HG03135 (cell line): ENCODE measurements around the gene NEDD4L.

Source experiments
- ATAC-seq: cut with Tn5 transposase; IDR thresholded peaks from one replicate; pipeline ENCODE4 v1.9.1; 2021; ENCODE audit warnings: mild to moderate bottlenecking, moderate library complexity; ENCODE audit not compliant: unreplicated experiment

NEDD4L gene

DNA sequence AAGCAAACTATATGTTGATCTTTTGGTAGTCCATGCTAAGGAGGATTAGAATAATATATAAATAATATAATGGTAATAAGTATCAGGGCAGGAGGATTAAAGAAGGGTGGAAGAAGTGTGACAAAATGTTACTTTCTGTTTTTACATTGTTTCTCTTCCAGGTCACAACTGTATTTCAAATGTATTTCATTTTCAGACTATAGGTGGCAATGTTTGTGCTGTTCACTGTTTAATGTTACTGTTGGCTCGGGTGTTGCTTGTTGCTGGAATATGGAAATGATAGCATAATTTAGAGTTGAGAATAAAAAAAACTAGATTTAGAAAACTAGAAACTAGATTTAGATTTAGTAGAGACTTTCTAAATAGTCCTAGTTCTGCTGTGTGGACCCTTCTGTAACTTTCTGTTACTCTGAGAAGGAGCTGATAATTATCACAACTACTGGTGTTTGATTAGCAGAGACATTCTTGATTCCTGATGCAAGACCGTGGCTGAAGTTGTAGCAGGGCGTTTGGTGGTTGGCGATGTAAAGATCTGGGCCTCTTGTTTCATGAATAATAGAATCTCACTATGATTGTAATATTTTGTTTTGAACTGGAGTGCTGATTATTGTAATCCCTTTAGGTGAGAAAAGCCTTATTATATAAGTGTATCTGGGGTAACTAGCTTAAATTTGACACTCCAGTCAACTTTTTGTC is 7.9 kb downstream of the NEDD4L start:
- peak; percentile 73 for ATAC-seq

DNA sequence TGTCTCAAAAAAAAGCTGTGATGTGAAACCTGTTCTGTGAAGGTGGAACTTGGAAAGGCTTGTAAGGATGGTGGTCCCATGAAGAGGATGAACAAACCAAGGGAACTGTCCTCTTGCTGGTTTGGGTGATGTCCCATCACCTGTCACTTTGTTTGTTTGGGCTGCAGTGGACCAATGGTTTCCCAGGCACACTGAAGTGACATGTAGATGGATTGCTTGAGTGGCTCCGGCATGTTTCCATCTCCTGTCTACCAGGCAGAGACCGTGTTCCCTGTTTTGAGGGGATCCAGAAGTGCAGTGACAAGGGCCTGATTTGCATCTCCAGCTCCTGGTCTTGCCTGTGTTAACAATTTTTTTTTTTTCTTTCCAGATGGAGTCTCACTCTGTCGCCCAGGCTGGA is 8.9 kb downstream of the NEDD4L start:
- no peak for ATAC-seq

GRCh38 chr18:58054041-58054781 is 10.2 kb downstream of the NEDD4L start:
- ATAC-seq, result no peak

- ATAC-seq, result no peak
These were observed 12.0 kb downstream of the NEDD4L start for GRCh38 chr18:58055890-58056558.

- ATAC-seq, result no peak
These were observed 12.8 kb downstream of the NEDD4L start for GRCh38 chr18:58056852-58057251.

GRCh38 chr18:58057291-58057965 is 13.4 kb downstream of the NEDD4L start:
- no peak for ATAC-seq

DNA sequence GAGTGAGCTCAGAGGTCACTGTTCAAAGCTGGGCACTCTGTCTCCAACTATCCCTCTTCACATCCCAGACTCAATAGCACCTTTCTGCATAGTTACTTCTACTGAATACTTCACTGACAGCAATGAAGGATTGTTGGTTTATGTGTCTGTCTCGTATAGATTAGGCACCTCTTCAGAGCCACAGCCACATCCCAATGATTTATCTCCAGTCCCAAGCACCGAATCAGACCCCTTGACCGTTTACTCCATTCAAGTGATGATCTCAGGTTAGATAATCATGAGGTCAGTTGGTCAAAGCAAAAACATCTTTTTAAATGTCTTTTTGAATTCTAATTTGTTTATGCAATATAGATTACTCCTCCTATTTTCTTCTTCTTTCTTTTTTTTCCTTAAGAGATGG is 14.7 kb downstream of the NEDD4L start:
- no peak for ATAC-seq

DNA sequence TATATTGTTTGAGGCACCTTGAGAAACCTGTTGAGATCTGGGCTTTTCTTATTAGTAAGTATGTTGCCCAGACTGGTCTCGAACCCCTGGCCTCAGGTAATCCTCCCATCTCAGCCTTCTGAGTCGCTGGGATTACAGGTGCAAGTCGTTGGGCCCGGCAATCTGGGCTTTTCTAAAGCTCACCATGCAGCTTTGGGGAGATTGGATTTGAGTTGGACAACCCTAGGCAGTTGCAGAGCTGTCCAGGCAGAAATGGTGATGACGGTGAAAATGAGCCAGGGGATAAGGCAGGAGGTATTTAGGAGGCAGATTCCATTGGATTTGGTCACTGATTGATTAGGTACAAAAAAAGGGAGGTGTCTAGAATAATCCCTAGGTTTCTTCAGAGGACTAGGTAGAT is 16.2 kb downstream of the NEDD4L start:
- no peak for ATAC-seq

DNA sequence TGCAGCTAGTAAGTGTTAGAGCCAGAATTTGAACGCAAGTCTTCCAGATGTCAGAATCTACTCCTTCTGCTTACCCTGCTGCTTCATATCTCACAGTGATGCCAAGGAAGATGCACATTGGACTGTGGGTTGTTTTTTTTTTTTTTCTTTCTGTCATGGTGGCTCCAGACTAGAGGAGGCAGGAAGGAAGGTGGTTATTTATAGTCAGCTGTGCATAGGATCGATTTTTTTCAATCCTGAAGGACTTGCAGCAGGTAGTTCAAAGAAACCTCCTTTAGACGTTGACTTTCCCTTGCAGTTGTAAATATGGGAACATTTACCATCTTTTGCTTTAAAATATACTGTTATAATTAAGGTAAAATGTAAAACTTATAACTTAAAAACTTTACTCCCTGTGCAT is 17.3 kb downstream of the NEDD4L start:
- ATAC-seq, result no peak

- ATAC-seq, result no peak
These were observed 20.5 kb downstream of the NEDD4L start for GRCh38 chr18:58064406-58064998.

DNA sequence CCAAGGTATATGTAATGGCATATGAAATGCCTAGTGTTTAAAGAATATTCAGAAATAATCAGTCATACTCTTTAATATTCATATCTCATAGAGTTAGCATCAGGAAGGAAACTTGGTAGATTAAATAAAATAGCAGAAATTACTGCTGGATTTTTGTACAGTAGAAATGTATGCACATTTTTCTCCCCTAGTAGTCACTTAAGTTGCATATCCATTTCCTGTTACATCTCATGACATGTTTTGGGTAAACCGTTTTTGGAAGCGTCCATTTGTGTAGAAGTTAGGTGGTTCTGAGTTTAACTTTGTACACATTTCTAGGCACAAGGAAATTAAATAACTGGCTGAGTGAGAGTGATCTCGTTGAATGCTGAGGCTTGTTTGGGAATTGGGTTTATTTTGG is 21.9 kb downstream of the NEDD4L start:
- ATAC-seq, result no peak

DNA sequence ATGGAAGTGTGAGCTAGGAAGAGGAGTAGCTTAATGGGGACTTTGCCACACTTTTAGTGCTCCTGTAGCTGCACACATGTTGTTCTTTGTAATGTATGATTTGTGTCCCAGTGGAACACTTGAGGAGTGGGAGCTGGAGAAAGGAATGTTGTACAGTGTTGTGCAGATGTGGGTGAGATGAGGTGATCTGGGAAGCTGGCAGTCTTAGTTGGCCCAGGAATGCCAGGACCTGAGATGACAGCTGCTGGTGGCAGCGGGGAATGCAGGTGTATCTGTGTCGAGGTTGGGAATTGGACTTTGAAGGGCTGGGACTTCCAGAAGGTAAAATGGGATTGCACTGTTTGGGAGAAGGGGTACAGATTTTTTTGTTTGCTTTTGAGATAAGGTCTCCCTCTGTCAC is 23.6 kb downstream of the NEDD4L start:
- no peak for ATAC-seq

DNA sequence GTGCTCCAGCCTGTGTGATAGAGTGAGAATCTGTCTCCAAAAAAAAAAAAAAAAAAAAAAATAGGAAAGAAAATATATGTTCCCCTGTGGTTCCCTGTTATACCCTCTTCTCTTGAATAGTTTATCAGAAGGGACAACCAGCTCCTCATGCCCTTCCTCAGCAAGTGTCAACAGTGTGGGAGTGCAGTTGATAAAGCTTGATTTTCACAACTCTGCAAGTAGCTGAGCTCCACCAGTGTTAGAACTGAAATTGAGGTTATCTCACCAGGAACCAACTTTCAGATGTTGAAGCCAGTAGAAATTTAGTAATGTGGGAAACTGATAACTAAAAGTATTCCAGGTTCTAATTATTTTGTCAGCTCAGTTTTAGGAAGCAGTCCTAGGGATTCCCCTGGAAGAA is 25.1 kb downstream of the NEDD4L start:
- ATAC-seq, result no peak

- no peak for ATAC-seq
These were observed 25.8 kb downstream of the NEDD4L start for GRCh38 chr18:58069721-58070292.

DNA sequence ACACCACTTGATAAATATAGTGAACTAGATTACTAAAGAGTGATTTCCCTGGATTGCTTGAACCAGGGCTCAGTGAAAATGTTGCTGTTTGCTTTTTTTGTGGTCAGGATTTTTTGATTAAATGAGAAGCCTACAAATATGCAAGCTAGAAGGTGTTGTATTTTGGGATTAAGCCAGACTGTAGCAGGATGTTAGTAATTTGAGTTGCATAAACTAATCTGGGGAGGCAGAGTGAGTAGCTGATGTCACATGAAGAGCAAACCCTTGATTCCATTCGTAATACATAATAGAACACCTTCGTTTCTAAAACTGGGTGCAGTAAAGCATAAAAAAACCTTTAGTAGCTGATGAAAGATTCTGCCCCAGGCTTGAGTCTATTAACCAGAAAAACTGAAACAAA is 32.0 kb downstream of the NEDD4L start:
- ATAC-seq, result no peak

DNA sequence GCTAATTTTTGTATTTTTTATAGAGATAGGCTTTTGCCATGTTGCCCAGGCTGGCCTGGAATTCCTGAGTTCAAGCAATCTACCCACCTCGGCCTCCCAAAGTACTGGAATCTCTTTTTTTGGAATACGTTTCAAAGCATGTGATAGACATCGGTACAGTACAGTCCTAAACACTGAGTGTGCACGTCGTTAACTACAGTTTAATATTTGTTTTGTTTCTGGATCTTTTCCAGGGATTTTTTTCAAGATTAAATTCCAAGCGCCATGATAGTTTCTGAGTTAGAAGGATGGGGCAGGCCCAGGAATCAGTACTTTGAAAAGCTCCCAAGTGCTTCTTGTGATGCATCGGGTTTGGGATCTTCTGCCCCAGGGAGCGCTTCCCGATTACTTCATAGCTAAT is 33.3 kb downstream of the NEDD4L start:
- ATAC-seq, result no peak

- ATAC-seq, result no peak
These were observed 35.0 kb downstream of the NEDD4L start for GRCh38 chr18:58078889-58079573.

DNA sequence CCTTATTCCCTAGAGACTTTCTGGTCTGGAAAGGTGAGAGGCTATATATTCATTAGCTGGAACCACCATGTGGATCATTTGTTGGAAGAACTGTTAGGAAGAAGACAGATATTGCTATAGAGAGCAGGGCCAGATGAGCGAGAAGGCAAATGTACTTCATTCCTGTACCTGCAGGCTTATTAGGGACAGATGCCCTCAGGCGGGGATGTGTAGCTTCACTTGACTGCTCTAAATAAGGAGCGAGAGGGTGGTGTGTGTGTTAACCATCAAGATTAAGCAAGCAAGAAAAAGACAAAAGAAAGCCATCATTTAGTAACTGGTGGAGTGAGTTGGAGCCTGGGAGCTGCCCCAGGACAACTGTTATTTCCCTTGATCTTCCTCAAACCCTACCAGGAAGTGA is 36.4 kb downstream of the NEDD4L start:
- no peak for ATAC-seq

- no peak for ATAC-seq
These were observed 44.1 kb downstream of the NEDD4L start for GRCh38 chr18:58087928-58088690.

GRCh38 chr18:58088691-58089065 is 44.7 kb downstream of the NEDD4L start:
- no peak for ATAC-seq
